Activated CD4-positive, alpha-beta T cell treated with anti-CD3 and anti-CD28 coated beads for 48 hours (primary cell): ENCODE results near the gene LAMA4.

Experiments
- DNase-seq: peaks from one replicate; pipeline ENCODE4 v3.0.0-alpha.2; 2020

LAMA4 gene

GRCh38 chr6:112253841-112254816 is at the start of gene LAMA4:
TSS of gene LAMA4 (minus strand) at chr6:112254567. CDS start at chr6:112254150, 417 bp downstream.
- peak; percentile 34 for DNase-seq

- no peak for DNase-seq
These were observed 47.9 kb upstream of the LAMA4 start for GRCh38 chr6:112302142-112302705.

GRCh38 chr6:112300896-112301295 is 46.5 kb upstream of the LAMA4 start:
- no peak for DNase-seq

- no peak for DNase-seq
These were observed 44.5 kb upstream of the LAMA4 start for GRCh38 chr6:112298816-112299281.

- DNase-seq, result no peak
These were observed 43.8 kb upstream of the LAMA4 start for GRCh38 chr6:112298021-112298745.

DNA sequence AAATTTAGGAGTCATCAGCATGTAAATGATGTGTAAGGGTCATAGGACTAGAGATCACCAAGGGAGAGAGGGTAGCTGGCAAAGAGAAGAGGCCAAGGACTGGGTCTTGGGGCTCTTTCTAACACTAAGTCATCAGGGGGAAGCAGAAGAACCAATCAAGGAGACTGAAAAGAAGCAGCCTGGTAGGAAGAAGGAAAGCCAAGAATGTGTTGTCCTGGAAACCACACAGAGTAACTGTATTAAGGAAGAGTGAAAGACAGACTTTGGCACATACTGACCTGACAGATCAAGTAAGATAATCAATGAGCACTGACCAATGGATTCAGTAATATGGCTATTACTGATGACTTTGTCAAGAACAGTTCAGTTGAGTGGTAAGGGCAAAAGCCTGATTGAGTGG is 42.3 kb upstream of the LAMA4 start:
- no peak for DNase-seq

DNA sequence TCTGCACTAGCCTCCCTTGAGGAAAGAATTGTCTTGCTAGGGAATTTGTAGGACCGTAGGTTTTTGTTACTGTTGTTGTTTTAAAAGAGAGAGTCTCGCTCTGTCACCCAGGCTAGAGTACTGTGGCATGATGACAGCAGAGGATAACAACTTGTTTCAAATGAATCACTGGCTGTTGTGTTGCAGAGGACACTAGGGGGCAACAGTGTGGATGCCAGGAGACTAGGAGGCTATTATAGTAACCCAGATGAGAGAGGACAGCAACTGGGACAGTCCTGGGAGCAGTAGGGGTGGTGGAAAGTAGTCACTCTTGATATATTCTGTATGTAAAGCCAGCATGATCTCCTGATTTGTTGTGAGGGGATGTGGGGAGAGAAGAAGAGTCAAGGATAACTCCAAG is 41.8 kb upstream of the LAMA4 start:
- peak; percentile 3 for DNase-seq

GRCh38 chr6:112291161-112291762 is 36.9 kb upstream of the LAMA4 start:
- no peak for DNase-seq

DNA sequence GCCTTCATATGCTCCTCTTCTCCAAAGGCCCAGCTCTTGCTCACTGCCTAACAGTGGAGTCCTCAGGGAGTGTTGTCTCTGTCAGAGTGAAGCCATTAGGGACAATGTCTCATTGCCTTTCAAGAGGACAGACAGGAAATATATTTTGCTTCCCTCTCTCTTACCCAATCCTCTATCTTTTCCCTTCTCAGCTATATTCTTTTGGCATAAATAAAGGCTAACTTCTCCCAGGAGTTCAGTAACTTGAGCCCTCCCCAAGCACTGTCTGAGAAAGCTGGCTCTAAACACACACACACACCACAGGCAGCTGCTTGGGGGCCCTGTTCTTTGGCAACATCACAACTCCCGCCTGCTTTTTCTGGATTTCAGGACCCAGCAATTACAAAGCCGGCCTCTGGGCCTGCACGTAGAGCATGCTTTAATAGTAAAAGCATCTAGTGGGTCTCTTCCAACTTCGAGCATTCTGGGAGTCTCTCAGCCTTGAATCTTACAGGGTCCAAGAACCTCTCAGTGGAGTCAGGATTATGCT is 34.7 kb upstream of the LAMA4 start:
- no peak for DNase-seq

GRCh38 chr6:112288475-112288874 is 34.1 kb upstream of the LAMA4 start:
- DNase-seq, result no peak

GRCh38 chr6:112287577-112288225 is 33.3 kb upstream of the LAMA4 start:
- no peak for DNase-seq

GRCh38 chr6:112286500-112287144 is 32.3 kb upstream of the LAMA4 start:
- no peak for DNase-seq

DNA sequence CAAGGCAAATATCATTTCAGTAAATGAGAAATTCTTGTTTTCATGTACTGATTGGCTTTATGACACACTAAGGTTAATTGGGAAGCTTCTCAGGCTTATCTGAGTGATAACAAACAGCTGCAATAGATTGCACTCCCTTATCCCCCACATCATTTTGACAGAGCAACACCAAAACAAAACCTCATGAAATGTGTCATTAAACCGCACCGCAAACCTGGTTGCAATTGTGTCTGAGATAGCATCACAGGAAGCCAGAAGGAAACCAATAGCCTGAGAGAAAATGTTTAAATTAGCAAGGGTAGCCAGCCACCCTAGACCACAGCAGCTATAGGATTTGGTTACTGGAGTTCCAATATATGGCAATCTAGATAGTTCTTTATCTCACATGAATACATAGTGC is 31.6 kb upstream of the LAMA4 start:
- peak; percentile 67 for DNase-seq

DNA sequence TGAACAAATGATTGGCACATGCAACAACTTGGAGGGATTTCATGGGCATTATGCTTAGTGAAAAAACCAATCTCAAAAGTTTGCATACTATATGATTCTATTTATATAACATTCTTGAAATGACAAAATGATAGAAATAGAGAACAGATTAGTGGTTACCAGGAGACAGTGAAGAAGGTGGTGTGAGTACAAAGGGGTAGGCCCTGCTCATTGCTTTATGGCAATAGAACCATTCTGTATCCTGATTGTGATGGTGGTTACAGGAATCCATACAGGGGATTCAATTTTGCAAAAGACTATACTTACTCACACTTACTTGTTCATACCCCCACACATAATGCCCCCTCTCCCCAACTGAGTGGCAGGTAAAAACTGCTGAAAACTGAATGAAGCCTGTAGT is 30.2 kb upstream of the LAMA4 start:
- no peak for DNase-seq

- DNase-seq, result no peak
These were observed 29.3 kb upstream of the LAMA4 start for GRCh38 chr6:112283621-112284020.

DNA sequence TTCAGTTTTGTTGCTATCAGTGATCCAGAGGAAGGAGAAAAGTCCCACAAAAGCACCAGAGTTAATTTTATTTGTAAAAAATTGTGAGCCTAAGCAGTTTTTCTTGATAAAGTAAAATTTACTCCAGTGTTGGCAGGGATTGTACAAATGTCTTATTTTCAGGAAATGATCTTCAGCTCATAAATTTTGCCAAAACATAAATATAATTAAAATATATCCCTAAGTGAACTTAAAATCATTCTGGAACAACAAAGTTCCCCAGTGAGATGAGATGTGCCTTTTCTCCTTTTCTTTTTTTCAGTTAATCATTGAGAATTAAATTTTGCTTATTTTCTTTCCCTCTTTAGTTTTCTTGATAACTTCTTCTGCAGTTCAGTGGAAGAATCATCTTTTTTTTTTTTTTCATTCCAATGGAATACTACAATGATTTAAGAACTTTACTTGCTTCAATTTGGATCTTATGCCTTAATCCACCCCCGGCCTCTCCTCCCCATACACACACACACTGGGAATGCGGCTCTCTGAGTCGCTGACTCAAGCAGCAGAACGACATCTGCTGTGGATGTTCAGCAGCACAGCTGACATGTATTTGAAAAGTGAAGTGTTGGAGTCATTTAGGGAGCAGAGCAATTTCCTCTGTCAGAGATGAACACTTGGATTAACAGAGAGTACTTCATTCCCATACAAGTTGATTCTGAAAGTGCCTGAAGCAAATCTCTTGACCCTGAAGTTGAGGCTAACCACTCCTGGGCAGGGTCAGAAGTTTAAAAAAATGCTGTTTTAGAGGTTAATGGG is 27.7 kb upstream of the LAMA4 start:
- no peak for DNase-seq

GRCh38 chr6:112279031-112279935 is 24.9 kb upstream of the LAMA4 start:
- no peak for DNase-seq

DNA sequence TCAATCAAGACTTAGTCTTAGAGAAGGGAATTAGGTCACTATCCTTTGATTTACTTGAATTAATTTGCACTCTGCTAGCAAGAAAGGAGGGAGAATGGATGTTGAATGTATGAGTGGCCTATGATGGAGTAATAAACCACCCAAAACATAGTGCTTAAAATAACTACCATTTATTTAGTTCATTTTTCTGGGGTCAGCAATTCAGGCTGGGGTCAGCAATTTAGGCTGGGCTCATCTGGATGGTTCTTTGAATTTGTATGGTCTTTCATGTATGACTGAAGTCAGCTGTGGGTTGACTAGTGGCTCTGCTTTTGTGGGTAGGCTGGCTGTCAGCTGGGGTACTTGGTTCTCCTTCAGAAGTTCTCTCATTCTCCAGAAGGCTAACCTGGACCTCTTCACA is 21.0 kb upstream of the LAMA4 start:
- no peak for DNase-seq

- no peak for DNase-seq
These were observed 20.4 kb upstream of the LAMA4 start for GRCh38 chr6:112274774-112275173.

GRCh38 chr6:112272799-112273198 is 18.4 kb upstream of the LAMA4 start:
- DNase-seq, result no peak
